HG03442 (cell line): ENCODE measurements around the gene TNNT1.
A peak's percentile ranks its signal among the peaks of the same experiment; 100 is the strongest.
"Not testable (repeated sequence)": the region's sequence is repeated elsewhere in the genome, so short reads cannot be mapped to it uniquely, and the experiment has no call there.

Experiments used
- ATAC-seq: cut with Tn5 transposase; IDR thresholded peaks from one replicate; pipeline ENCODE4 v1.9.1; 2021; ENCODE audit warnings: mild to moderate bottlenecking, moderate library complexity; ENCODE audit not compliant: unreplicated experiment

TNNT1 gene

GRCh38 chr19:55169136-55169535 is 20.1 kb upstream of the TNNT1 start:
- ATAC-seq = no peak

- peak; percentile 73 for ATAC-seq
Observed at GRCh38 chr19:55166530-55167268, 17.7 kb upstream of the TNNT1 start, which contains the start of gene DNAAF3. Gene DNAAF3, minus strand, starts transcription at chr19:55166613. Its CDS starts 200 bp downstream, at chr19:55166413.

GRCh38 chr19:55165952-55166529 is 17.0 kb upstream of the TNNT1 start:
- peak; percentile 27 for ATAC-seq

- no peak for ATAC-seq
Observed at GRCh38 chr19:55161571-55162322, 12.7 kb upstream of the TNNT1 start.

GRCh38 chr19:55160986-55161365 is 12.0 kb upstream of the TNNT1 start:
- ATAC-seq = no peak

GRCh38 chr19:55160128-55160985 is 11.4 kb upstream of the TNNT1 start:
- ATAC-seq = no peak

- ATAC-seq = no peak
Observed at GRCh38 chr19:55158848-55159749, 10.1 kb upstream of the TNNT1 start.

GRCh38 chr19:55158423-55158822 is 9.4 kb upstream of the TNNT1 start:
- ATAC-seq = no peak

- no peak for ATAC-seq
Observed at GRCh38 chr19:55157064-55157908, 8.3 kb upstream of the TNNT1 start, which contains the start of gene TNNI3. Gene TNNI3, minus strand, starts transcription at chr19:55157732. Its CDS starts 143 bp downstream, at chr19:55157589.

- no peak for ATAC-seq
Observed at GRCh38 chr19:55156202-55157063, 7.4 kb upstream of the TNNT1 start.

GRCh38 chr19:55155784-55156183 is 6.8 kb upstream of the TNNT1 start:
- ATAC-seq = not testable (repeated sequence)

- ATAC-seq = no peak
Observed at GRCh38 chr19:55153652-55154264, 4.8 kb upstream of the TNNT1 start.

GRCh38 chr19:55152017-55152416 is 3.0 kb upstream of the TNNT1 start:
- ATAC-seq = no peak

- ATAC-seq = no peak
Observed at GRCh38 chr19:55147545-55148251, 1.3 kb downstream of the TNNT1 start.

GRCh38 chr19:55146705-55147273 is 2.2 kb downstream of the TNNT1 start:
- no peak for ATAC-seq

- ATAC-seq = no peak
Observed at GRCh38 chr19:55146078-55146704, 2.8 kb downstream of the TNNT1 start.
